ENCODE measurements around the gene LTF. TPM values are rescaled to one million over a fixed set of nuclear protein-coding genes. Genes with fewer than 3 reads are reported as not detected.
"Not testable (repeated sequence)": the region's sequence is repeated elsewhere in the genome, so short reads cannot be mapped to it uniquely, and the experiment has no call there.

Gene LTF
- polyA plus RNA-seq, 3 donors, result 5.6 to 13.4 (median 9.1) TPM

GRCh38 chr3:46406788-46407611 lies 57.7 kb downstream of the LTF start, which contains the start of the genes CCR5AS and CCRL2:
Gene CCR5AS (minus strand): TSS chr3:46407066.
Gene CCRL2 (plus strand): TSS chr3:46407259. CDS start chr3:46408080, 821 bp downstream.
- H3K27ac ChIP-seq (ENCODE audit: low read depth, low read length), result peak within 1 kb of the TSS; percentile 49
- 30 to 56% (median 33%) methylated on average over 20 of the region's 20 CpGs for WGBS, 3 donors

GRCh38 chr3:46406443-46406787 lies 58.3 kb downstream of the LTF start:
- 59 to 87% (median 66%) methylated on average over 4 of the region's 4 CpGs for WGBS, 3 donors
- peak overlapping the region; percentile 49 for H3K27ac ChIP-seq (ENCODE audit: low read depth, low read length)

DNA sequence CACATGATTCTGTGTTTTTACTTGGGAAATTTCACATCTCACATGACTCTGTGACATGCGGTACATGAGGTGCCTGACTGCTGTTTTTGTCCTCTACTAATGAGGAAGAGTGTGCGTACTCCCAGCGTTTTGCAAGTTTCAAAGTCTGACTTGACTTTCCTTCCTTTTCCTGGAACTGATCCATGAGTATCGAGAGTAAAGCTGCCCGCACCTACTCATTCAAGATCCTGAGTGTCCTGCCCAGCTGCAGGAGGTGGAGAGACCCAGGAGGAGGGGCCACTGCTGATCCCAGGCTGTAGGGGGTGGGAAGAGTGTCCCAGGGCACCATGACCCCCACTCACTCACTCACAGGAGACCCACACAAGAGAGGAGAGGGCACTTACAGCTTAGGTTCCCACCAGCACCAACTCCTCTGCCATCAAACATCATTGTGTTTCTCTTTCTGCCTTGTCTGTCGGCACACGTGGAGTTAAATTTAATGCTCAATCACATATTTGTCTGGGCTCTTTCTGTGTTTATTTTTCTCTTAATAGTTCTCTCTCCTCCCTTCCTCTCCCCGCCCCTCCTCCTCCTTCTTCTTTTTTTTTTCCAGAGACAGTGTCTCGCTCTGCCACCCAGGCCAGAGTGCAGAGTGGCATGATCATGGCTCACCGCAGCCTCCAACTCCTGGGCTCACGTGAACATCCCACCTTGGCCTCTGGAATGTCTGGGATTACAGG lies 59.2 kb downstream of the LTF start:
- H3K27ac ChIP-seq (ENCODE audit: low read depth, low read length), result no peak overlapping the region
- 21 to 46% (median 39%) methylated on average over 11 of the region's 11 CpGs for WGBS, 3 donors

DNA sequence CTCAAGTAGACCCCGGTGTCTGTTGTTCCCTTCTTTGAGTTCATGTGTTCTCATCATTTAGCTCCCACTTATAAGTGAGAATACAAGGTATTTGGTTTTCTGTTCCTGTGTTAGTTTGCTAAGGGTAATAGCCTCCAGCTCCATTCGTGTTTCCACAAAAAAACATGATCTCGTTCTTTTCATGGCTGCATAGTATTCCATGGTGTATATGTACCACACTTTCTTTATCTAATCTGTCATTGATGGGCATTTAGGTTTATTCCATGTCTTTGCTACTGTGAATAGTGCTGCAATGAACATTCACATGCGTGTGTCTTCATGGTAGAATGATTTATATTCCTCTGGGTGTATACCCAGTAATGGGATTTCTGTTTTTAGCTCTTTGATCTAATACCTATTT lies 61.8 kb downstream of the LTF start:
- WGBS, 3 donors, result 92 to 97% (median 94%) methylated on average over 4 of the region's 4 CpGs
- not testable (repeated sequence) for H3K27ac ChIP-seq (ENCODE audit: low read depth, low read length)

- H3K27ac ChIP-seq (ENCODE audit: low read depth, low read length), result no peak overlapping the region
- WGBS, 3 donors, result 93 to 94% (median 94%) methylated on average over 2 of the region's 2 CpGs
Measured at GRCh38 chr3:46401579-46401978, 63.1 kb downstream of the LTF start.

DNA sequence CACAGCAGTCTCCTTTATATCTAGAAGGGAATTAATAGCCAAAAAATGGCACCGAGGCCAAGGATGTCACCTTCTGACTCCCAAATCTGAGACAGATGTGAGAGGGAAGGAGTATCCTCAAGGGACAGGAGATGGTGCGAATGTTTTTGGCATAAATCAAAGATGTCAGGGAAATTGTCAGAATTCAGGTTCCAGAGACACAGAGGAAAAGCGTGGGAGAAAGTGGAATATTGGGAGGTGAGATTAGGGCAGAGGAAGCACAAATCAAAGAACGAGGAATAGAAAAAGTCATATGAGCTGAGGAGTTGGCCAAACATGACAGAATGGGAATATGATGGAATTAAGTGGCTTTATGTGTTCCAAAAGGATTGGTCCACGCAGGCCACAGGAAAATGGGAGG lies 63.9 kb downstream of the LTF start:
- H3K27ac ChIP-seq (ENCODE audit: low read depth, low read length), result no peak overlapping the region
- WGBS, 3 donors, result 80 to 88% (median 87%) methylated on average over 5 of the region's 5 CpGs

DNA sequence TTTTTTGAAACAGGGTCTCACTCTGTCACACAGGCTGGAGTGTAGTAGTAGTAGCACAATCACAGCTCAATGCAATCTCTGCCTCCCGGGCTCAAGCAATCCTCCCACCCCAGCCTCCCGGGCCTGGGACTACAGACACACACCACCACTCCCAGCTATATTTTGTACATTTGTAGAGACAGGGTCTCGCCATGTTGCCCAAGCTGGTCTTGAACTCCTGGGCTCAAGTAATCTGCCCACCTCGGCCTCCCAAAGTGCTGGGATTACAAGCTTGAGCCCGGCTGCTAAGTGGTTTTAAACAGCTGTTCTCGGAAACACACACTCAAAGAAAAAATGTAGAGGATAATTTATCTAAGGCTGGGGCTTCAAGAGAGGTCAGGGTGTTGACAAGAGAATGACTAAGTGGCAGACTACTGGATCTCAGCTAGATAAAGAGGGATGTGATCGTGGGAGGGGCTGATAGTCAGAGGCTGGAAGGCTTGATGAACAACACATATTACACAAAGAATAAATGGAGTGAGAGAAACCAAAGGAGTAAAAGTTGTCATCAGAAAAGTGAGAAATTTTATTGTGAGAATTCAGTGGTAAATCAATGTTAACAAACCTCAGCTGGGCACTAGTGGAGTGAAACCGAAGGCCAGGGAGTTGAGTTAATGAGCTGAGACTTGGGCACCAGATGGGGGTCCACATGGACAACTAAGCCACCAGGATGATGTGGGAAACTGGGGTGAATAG lies 64.5 kb downstream of the LTF start:
- WGBS, 3 donors, result 73 to 77% (median 76%) methylated on average over 8 of the region's 8 CpGs
- no peak overlapping the region for H3K27ac ChIP-seq (ENCODE audit: low read depth, low read length)

DNA sequence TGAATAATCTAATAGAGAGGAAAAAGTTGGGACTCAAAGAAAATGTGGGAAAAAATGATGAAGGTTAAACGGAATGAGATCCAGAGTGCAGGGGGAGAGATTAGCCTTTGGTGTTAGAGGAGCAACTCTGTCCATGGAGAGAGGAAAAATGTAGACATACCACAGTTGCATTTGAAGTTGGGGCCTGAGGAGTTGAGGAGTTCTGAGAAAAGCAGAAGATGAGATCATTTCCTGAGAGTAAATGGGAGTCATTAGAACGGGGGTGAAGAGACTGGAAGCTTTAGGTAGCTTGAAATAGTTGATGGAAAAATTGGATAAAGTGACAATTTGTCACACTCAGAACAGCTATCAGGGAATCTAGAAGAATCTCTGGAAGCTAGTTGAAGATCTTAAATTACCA lies 65.1 kb downstream of the LTF start:
- 49 to 63% (median 54%) methylated on average over 2 of the region's 2 CpGs for WGBS, 3 donors
- H3K27ac ChIP-seq (ENCODE audit: low read depth, low read length), result no peak overlapping the region

GRCh38 chr3:46399098-46399497 lies 65.6 kb downstream of the LTF start:
- WGBS, 3 donors, result 71 to 79% (median 77%) methylated on average over 2 of the region's 2 CpGs
- no peak overlapping the region for H3K27ac ChIP-seq (ENCODE audit: low read depth, low read length)

GRCh38 chr3:46398186-46398955 lies 66.3 kb downstream of the LTF start:
- no peak overlapping the region for H3K27ac ChIP-seq (ENCODE audit: low read depth, low read length)
- WGBS, 3 donors, result 87 to 96% (median 95%) methylated on average over 6 of the region's 6 CpGs

- 69 to 94% (median 93%) methylated on average over 7 of the region's 7 CpGs for WGBS, 3 donors
- no peak overlapping the region for H3K27ac ChIP-seq (ENCODE audit: low read depth, low read length)
Measured at GRCh38 chr3:46397111-46397510, 67.6 kb downstream of the LTF start.

- no peak overlapping the region for H3K27ac ChIP-seq (ENCODE audit: low read depth, low read length)
- WGBS, 3 donors, result 51 to 63% (median 52%) methylated on average over 6 of the region's 6 CpGs
Measured at GRCh38 chr3:46395766-46396530, 68.8 kb downstream of the LTF start.

DNA sequence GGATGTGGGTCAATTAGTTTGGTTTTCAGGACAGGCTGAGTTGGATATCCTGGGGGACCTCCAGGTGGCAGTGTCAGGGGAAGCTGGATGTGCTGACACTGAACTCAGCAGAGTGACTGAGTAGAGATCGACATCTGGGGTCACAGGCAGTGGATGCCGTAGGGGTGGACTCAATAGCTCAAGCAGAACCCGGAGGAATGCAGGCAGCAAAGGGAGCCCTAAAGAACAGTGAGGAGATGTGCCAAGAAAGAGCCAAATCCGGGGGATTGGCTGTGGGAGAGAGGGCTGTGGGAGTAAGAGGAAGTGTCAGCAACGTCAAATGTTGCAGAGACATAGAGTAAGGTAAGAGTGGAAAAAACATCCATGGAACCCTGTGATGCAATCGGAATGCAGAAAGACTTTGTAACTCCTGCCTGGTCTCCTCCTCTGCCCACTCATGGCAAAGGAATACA lies 69.5 kb downstream of the LTF start:
- no peak overlapping the region for H3K27ac ChIP-seq (ENCODE audit: low read depth, low read length)
- WGBS, 3 donors, result 46 to 80% (median 52%) methylated on average over 6 of the region's 6 CpGs

- H3K27ac ChIP-seq (ENCODE audit: low read depth, low read length), result no peak overlapping the region
- 70 to 75% (median 75%) methylated on average over 8 of the region's 8 CpGs for WGBS, 3 donors
Measured at GRCh38 chr3:46393554-46394434, 70.9 kb downstream of the LTF start.

GRCh38 chr3:46393011-46393410 lies 71.7 kb downstream of the LTF start:
- WGBS, 3 donors, result 69 to 86% (median 82%) methylated on average over 2 of the region's 2 CpGs
- no peak overlapping the region for H3K27ac ChIP-seq (ENCODE audit: low read depth, low read length)

DNA sequence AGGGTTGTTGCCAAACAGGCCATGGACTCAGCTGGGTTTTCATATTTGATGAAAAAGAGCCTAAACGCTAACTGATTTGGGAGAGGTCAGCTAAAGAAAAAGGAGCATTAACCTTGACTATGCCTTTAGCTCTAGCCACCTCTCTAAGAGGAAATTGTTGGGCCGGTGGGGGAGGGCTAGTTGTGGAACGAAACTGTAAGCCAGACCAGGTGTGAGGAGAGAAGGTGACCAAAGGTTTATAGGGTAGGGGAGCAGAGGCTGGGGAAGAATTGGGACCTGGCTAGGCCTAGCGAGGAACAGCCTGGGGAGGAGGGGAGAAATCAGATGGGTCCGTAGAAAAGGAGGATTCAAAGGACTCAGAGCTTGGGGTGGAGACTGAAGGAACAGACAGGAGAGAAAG lies 73.2 kb downstream of the LTF start:
- H3K27ac ChIP-seq (ENCODE audit: low read depth, low read length), result not testable (repeated sequence)
- 85 to 96% (median 94%) methylated on average over 5 of the region's 5 CpGs for WGBS, 3 donors

DNA sequence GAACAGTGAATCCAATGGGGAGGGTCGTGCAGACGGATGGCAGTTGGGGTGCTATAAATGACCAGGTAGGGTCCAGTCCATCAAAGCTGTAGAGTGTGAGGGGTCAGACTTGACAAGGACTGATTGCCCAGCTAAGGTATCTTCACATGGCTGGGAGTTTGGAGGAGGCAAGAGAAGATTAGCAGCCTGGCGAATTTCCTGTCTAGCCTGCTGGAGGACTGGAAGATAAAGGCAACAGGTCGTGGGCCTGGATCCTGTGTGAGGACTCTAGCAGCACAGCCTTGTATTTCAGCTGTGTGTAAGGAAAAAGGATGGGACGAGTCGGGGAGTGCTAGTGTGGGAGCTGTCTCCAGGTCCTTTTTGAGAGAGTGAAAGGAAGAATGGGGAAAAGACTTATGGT lies 75.4 kb downstream of the LTF start:
- 81 to 86% (median 85%) methylated on average over 6 of the region's 6 CpGs for WGBS, 3 donors
- no peak overlapping the region for H3K27ac ChIP-seq (ENCODE audit: low read depth, low read length)
